Epithelial cell of esophagus (primary cell): ENCODE data around the gene MYO9A.

Experiments
- DNase-seq: peaks from one replicate; pipeline ENCODE4 v3.0.0; 2010; ENCODE audit warnings: low read depth
- H3K4me3 ChIP-seq: 2 replicates; pipeline ENCODE4 v1.5.1; 2011; ENCODE audit warnings: mild to moderate bottlenecking, low read length, control low read depth
- TF ChIP-seq, protein P1 (sequence below): IDR thresholded peaks from 2 replicates; pipeline ENCODE4 v1.5.1; 2011; ENCODE audit warnings: low read depth, mild to moderate bottlenecking, low read length, control low read depth, inconsistent platforms; ENCODE audit not compliant: insufficient read depth; ENCODE audit errors: missing control alignments

The MYO9A gene

DNA sequence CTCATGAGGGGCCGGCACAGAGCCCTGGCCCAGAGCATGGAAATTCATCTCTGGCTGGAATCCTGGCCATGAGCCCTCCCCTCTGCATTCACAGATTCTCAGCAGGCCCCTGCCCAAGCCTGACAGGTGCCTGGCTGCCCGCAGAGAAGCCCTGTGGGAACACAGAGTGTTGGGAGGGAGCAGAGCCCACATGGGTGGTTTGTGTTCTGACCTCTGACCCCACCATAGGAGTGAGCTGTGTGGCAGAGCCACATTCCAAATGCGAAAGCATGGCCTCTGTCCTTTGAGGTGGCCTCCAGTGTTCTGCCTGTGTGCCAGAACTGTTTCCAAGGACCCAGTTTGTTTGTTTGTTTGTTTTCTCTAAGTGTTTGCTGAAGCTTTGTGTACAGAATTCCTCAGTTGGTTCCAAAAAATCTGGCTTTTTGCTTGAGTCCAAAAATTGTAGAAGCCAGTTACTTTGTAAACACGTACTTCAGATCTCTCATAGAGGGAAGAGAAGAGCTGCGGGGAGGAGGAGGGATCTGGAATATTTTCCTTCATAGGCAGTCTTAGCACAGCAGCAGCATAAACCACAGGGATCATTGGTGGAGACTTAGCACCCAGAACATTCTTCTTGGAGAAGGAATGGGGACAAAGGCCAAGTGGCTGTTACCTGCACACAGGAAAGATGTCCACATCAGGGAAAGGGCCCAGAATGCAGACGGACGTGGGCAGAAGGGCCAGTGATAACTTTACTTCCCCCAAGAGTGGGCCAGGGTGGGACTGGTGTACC, 43.6 kb upstream of the MYO9A start:
- no peak for DNase-seq
- TF ChIP-seq, protein P1, sequence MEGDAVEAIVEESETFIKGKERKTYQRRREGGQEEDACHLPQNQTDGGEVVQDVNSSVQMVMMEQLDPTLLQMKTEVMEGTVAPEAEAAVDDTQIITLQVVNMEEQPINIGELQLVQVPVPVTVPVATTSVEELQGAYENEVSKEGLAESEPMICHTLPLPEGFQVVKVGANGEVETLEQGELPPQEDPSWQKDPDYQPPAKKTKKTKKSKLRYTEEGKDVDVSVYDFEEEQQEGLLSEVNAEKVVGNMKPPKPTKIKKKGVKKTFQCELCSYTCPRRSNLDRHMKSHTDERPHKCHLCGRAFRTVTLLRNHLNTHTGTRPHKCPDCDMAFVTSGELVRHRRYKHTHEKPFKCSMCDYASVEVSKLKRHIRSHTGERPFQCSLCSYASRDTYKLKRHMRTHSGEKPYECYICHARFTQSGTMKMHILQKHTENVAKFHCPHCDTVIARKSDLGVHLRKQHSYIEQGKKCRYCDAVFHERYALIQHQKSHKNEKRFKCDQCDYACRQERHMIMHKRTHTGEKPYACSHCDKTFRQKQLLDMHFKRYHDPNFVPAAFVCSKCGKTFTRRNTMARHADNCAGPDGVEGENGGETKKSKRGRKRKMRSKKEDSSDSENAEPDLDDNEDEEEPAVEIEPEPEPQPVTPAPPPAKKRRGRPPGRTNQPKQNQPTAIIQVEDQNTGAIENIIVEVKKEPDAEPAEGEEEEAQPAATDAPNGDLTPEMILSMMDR: no peak
- H3K4me3 ChIP-seq: no peak overlapping the region

DNA sequence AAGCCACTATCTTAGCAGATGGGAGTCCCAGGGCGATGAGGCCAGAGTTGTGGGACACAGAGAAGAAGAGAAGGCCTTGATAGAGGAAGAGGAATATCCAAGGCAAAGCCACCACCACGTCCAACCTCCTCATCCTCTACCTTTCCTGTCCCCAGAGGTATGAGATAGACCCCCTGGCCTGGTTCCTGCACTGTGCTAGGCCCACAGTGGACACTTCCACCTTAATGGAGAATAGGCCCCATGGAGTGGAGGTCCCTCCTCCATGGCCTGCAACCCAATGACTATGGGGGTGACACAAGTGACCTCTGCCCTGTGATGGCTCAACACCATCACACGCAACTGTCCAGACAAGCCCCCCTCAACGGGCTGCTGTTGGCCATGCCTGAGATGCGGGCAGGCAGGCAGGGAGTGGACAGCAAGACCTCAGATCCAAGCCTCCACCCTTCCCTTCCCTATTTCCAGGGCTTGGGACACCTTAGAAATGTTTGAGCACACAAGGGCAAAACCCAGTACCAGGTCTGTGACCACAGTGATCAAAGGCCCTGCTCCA, 42.8 kb upstream of the MYO9A start:
- TF ChIP-seq, protein P1: no peak
- no peak overlapping the region for H3K4me3 ChIP-seq
- DNase-seq: no peak

DNA sequence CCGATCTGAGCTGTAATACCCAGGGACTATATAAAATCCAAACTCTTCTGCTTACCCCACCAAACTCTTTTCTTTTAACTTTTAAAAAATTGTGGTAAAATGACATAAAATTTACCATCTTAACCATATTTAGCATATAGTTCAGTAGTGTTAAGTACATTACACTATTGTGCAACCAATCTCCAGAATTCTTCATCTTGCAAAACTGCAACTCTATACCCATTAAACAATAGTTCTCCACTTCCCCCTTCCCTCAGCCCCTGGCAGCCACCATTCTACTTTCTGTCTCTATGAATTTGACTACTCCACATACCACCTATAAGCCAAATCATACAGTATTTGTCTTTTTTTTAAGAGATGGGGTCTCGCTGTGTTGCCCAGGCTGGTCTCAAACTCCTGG, 39.0 kb upstream of the MYO9A start:
- TF ChIP-seq, protein P1: no peak
- H3K4me3 ChIP-seq: no peak overlapping the region
- no peak for DNase-seq

DNA sequence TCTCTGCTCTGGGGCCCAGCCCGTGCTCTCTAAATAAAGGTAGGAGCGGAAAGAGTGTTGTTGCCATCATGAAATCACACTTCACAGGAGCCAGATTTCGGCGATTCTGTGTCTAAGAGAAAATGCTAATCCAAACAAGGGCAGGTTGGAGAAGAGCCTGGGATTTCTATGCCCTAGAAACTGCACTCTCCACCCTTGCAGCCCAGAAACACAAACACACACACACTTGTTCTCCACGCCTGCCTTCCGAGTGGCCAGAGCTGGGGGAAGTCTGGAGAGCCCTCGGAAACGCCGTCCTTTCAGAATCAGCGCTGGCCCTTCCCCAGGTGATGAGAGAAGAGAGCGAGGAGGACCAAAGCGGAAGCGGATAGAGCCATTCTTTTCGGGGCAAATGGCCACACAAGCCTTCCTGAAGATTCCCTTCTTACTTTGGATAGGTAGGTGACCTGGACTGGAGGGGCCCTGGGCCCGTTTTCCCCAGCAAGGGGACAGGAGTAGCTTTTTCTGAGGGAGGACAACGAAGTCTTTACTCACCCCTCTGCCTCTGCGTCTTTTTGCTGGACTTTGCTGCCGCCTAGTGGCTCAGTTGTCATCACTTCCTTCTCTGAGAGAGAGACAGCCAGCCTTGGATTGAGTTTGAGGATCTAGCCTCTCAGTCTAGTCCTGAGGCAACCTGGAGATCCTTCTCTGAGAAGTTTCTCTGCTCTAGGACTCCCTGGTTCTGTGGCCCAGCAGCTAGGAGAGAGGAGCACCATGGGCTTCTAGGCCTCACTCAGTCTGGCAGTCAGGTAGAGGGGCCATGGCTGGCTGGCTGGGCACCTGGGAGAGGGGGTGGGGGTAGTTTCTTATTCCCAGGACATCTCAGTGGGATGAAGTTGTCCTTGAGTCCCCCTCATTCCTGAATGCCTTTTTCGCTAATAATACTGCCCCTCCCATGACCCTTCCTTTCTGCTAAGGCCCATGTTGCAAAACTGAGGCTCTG, 38.0 kb upstream of the MYO9A start:
- TF ChIP-seq, protein P1: peak; percentile 91
- H3K4me3 ChIP-seq: peak overlapping the region; percentile 50

DNA sequence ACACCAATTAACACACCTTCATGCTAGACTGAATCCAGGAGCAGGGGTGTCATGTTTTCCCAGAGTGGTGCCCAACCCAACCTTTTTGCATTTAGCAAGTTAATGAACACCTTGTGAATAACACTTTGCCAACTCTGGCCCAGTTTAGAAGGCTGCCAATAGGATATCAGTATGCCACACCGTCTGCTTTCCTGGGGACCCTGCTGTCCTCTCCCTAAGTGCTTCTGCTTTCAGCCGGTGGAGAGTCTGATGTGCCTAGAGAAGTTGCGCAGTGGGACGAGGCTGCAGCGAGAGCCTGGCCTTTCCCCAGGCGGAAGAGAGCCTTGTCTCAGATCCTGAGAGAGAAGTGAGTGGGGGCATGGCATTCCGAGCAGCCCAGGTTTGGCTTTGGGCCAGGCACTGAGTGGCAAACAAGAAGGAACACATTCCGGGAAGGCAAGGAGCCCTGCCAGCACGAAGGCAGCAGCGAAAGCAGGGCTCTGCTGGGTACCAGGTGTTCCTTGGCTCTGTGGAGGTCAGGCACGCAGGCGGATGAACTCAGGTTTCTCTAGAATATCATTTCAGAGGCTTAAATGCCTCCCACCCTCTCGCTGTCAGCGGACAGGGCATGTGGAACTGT, 37.2 kb upstream of the MYO9A start:
- H3K4me3 ChIP-seq: peak overlapping the region; percentile 50
- DNase-seq: peak; percentile 91

More for the DNA sequence above, 38.0 kb upstream of the MYO9A start:
- peak; percentile 84 for DNase-seq

DNA sequence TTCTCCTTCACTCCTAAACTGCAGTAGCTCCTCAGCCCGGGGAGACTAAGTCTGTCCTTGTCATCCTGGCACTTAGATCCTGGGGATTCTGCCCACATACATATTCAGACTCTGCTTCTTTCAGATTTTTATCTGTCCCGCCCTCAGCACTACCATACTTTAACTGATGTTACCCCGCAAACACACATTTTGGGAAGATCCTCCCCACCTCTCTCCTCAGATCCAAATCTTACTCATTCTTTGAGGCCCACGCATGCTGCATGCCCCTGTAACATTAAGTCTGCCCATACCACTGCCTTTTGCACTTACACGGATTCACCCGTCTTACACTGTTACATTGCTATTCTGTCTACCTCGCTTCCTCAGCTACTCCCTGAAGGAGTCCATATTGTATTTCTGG, 36.4 kb upstream of the MYO9A start:
- DNase-seq: no peak
- TF ChIP-seq, protein P1: no peak
- no peak overlapping the region for H3K4me3 ChIP-seq

More for the DNA sequence above, 37.2 kb upstream of the MYO9A start:
- TF ChIP-seq, protein P1: no peak
